Right lobe of liver (tissue), 6 donors: ENCODE results near the gene SUPV3L1. TPM values are rescaled to one million over a fixed set of nuclear protein-coding genes. Genes with fewer than 3 reads are reported as not detected.

Experiments
- ATAC-seq, 4 donors: fragments of 200-7000 bp; cut with Tn5 transposase; one replicate each; pipeline ENCODE4 v1.9.1; 2020; ENCODE audit warnings: mild to moderate bottlenecking in 4 of 4, moderate library complexity in 4 of 4
- DNase-seq, 3 donors: peaks; one replicate each; pipeline ENCODE4 v3.0.0-alpha.2; 2020
- H3K27ac ChIP-seq, 3 donors: fragments of 200-600 bp; one replicate each; pipeline ENCODE4 v1.8.0; 2022
- H3K27me3 ChIP-seq, 2 donors: fragments of 200-600 bp; one replicate each; pipeline ENCODE4 v1.8.0; 2022
- H3K36me3 ChIP-seq, 4 donors: fragments of 200-600 bp; sonication (generic) in 1 of 4; one replicate each; pipeline versions ENCODE4 v1.5.1 to v1.8.0; 2017 to 2022; ENCODE audit warnings: control low read depth in 1 of 4
- H3K4me1 ChIP-seq, 4 donors: fragments of 200-600 bp; sonication (generic) in 1 of 4; one replicate each; pipeline versions ENCODE4 v1.5.1 to v1.8.0; 2017 to 2022; ENCODE audit warnings: control low read depth in 1 of 4
- H3K4me3 ChIP-seq, 3 donors: fragments of 200-600 bp; one replicate each; pipeline ENCODE4 v1.8.0; 2022
- H3K9me3 ChIP-seq, 4 donors: fragments of 200-600 bp; sonication (generic) in 1 of 4; one replicate each; pipeline versions ENCODE4 v1.5.1 to v1.8.0; 2017 to 2022; ENCODE audit warnings: control low read depth in 1 of 4
- CTCF ChIP-seq, 4 donors: fragments of 200-600 bp in 3 of 4; fragments of 450-650 bp in 1 of 4; IDR thresholded peaks; one replicate each; pipeline versions ENCODE4 v1.5.1 to v1.8.0; 2016 to 2022; ENCODE audit warnings: antibody characterized with exemption in 4 of 4, mild to moderate bottlenecking in 2 of 4
- POLR2A ChIP-seq: fragments of 450-650 bp; IDR thresholded peaks from one replicate; pipeline ENCODE4 v1.6.1; 2017; ENCODE audit warnings: antibody characterized with exemption, mild to moderate bottlenecking
- WGBS: methylation state at CpG from one replicate; pipeline ENCODE4 v1.1.6; 2018; ENCODE audit warnings: low coverage, low lambda C conversion rate; ENCODE audit not compliant: insufficient coverage; ENCODE audit errors: missing lambda C conversion rate; 5-methylcytosine and 5-hydroxymethylcytosine counted together
- intact Hi-C, 2 donors: fragments of 100-400 bp; cut with DNase I; formaldehyde crosslinking; loops; one replicate each; pipeline versions ENCODE4 v1.11.2 to v1.14.1; 2022
- total RNA-seq, 6 experiments: library from RNA; depleted of rRNA in 2 of 6; stranded (reverse); fragments of >200 nt in 2 of 6; fragmentation: NEBNext Ultra II Directional in 3 of 6; extraction: Animal tissue kit (Norgen Biotek cat#: 25700) in 3 of 6; gene quantifications; one replicate each; pipeline versions ENCODE4 v1.1.0 to v1.2.4, GENCODE V29; 2016 to 2023
- donor health status: DM: no; HTN: yes; CAD: no.
- donor health status: DM: no; HTN: no; CAD: no.
- donor health status: DM: no; HTN: no; CAD: no.
- donor health status: DM: no; HTN: yes; CAD: no.
- donor health status: DM: no; HTN: yes; CAD: no.

SUPV3L1 gene
- total RNA-seq, 6 experiments from 2014 or later: 18.4 to 28.5 (median 22.6) TPM

- Histone ChIP-seq H3K27me3 (no peaks in the 10 kb centered on the region), H3K36me3 (peaks cover 0 to 13% (median 5%) of the 10 kb centered on the region in 4 donors), H3K9me3 (no peaks in the 10 kb centered on the region), H3K4me1 (peaks cover 0 to 15% (median 4%) of the 10 kb centered on the region in 4 donors), H3K27ac (no peak overlapping the region), H3K4me3 (no peak overlapping the region)
- intact Hi-C loops: no loop called here
- no peak for DNase-seq
- no peak for ATAC-seq
- 89% methylated on average over 3 of the region's 4 CpGs for WGBS
- TF ChIP-seq CTCF (IDR thresholded peaks at IDR 0.05) (no peak), POLR2A (no peak)
These were observed 2.0 kb downstream of the SUPV3L1 start for GRCh38 chr10:69182005-69182404.

- Histone ChIP-seq H3K9me3 (no peaks in the 10 kb centered on the region), H3K27ac (no peak overlapping the region), H3K36me3 (peaks cover 0 to 37% (median 15%) of the 10 kb centered on the region in 4 donors), H3K4me1 (peaks cover 0 to 8% (median 1%) of the 10 kb centered on the region in 4 donors), H3K27me3 (no peaks in the 10 kb centered on the region), H3K4me3 (no peak overlapping the region)
- ATAC-seq: no peak
- 100% methylated on average over 1 of the region's 1 CpG for WGBS
- no peak for DNase-seq
- TF ChIP-seq CTCF (IDR thresholded peaks at IDR 0.05) (no peak), POLR2A (no peak)
- intact Hi-C loops: no loop called here
These were observed 6.5 kb downstream of the SUPV3L1 start for GRCh38 chr10:69186524-69186923.

GRCh38 chr10:69201045-69201444 is 21.0 kb downstream of the SUPV3L1 start:
- TF ChIP-seq POLR2A (no peak), CTCF (IDR thresholded peaks at IDR 0.05) (no peak)
- H3K4me1 ChIP-seq: no peaks in the 10 kb centered on the region
- no peak overlapping the region for H3K4me3 ChIP-seq
- H3K27ac ChIP-seq: no peak overlapping the region
- DNase-seq (no peak), ATAC-seq (peak in 1 of 4 donors; percentile 11)
- WGBS: 88% methylated on average over 1 of the region's 2 CpGs
- no peaks in the 10 kb centered on the region for H3K9me3 ChIP-seq
- no peaks in the 10 kb centered on the region for H3K27me3 ChIP-seq
- H3K36me3 ChIP-seq: peaks cover 0 to 73% (median 13%) of the 10 kb centered on the region in 4 donors
- intact Hi-C loops: no loop called here

GRCh38 chr10:69202332-69202731 is 22.3 kb downstream of the SUPV3L1 start:
- Histone ChIP-seq H3K4me1 (no peaks in the 10 kb centered on the region), H3K4me3 (no peak overlapping the region), H3K27ac (peak overlapping the region in 1 of 3 donors; percentile 10), H3K9me3 (no peaks in the 10 kb centered on the region), H3K36me3 (peaks cover 0 to 75% (median 17%) of the 10 kb centered on the region in 4 donors), H3K27me3 (no peaks in the 10 kb centered on the region)
- WGBS: 44% methylated on average over 1 of the region's 1 CpG
- TF ChIP-seq POLR2A: no peak
- TF ChIP-seq CTCF (IDR thresholded peaks at IDR 0.05): no peak
- DNase-seq (no peak), ATAC-seq (peak in 3 of 4 donors; percentile 37 to 94 (median 40))
- intact Hi-C loops: no loop called here

GRCh38 chr10:69208761-69209160 is 28.7 kb downstream of the SUPV3L1 start:
- Histone ChIP-seq H3K27ac (no peak overlapping the region), H3K27me3 (no peaks in the 10 kb centered on the region), H3K9me3 (no peaks in the 10 kb centered on the region), H3K4me3 (no peak overlapping the region), H3K4me1 (no peaks in the 10 kb centered on the region), H3K36me3 (peaks cover 0 to 43% (median 16%) of the 10 kb centered on the region in 4 donors)
- intact Hi-C loops: no loop called here
- TF ChIP-seq CTCF (IDR thresholded peaks at IDR 0.05) (no peak), POLR2A (no peak)
- no peak for DNase-seq
- no peak for ATAC-seq
- 74% methylated on average over 5 of the region's 6 CpGs for WGBS
